ENCODE data around the gene CHST8.
A peak's percentile ranks its signal among the peaks of the same experiment; 100 is the strongest.

The CHST8 gene

DNA sequence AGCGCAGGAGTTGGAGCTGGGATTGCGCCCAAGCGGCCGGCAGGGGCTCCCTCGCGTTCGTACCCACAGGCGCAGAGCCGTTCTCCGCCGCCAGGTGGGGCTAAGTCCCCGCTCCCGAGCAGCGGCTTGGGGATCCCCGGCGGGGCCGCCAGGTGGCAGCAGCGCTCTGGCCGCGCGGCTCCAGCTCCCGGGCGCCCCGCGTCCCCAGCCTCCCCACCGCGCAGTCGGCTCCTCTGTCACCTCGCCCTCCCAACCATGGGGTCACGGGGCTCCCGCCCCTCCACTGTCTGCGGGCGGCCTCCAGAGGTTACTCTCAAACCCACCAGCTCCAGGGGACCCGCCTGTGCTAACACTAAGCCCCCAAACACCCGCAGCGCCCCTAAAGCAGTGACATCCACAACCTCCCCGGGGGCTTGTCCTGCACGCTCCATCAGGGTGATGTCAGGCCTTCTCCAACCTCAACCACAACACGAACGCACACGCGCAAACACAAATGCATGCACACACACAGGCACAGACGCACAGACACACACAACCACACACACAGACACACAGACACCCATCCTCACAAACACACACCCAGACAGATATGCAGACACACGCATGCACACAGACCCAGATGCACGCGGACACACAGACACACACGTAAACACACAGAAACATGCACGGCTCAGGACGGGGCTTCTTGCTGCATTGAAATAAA, 156.5 kb downstream of the CHST8 start:
- Histone ChIP-seq H3K9me3 (ENCODE audit: control insufficient read depth in 1 of 2, low read length in 2 of 2) (no peaks in the 10 kb centered on the region), H3K27me3 (ENCODE audit: low read depth, low read length) (peaks cover 6% of the 10 kb centered on the region), H3K4me3 (ENCODE audit: low read depth in 1 of 2, low read length in 2 of 2) (peak overlapping the region in 1 of 2 donors; percentile 6), H3K27ac (ENCODE audit: low read length) (no peak overlapping the region), H3K4me1 (ENCODE audit: control insufficient read depth in 1 of 2, insufficient read depth in 2 of 2, low read length in 2 of 2) (peaks cover 0 to 3% of the 10 kb centered on the region in 2 donors), H3K36me3 (ENCODE audit: control insufficient read depth in 1 of 2, insufficient read depth in 2 of 2, low read length in 2 of 2) (no peaks in the 10 kb centered on the region)

GRCh38 chr19:33779849-33780248, 158.1 kb downstream of the CHST8 start:
- H3K9me3 ChIP-seq (ENCODE audit: control insufficient read depth in 1 of 2, low read length in 2 of 2), result no peaks in the 10 kb centered on the region
- peaks cover 0 to 3% of the 10 kb centered on the region in 2 donors for H3K4me1 ChIP-seq (ENCODE audit: control insufficient read depth in 1 of 2, insufficient read depth in 2 of 2, low read length in 2 of 2)
- H3K36me3 ChIP-seq (ENCODE audit: control insufficient read depth in 1 of 2, insufficient read depth in 2 of 2, low read length in 2 of 2), result no peaks in the 10 kb centered on the region
- H3K27me3 ChIP-seq (ENCODE audit: low read depth, low read length), result peaks cover 6% of the 10 kb centered on the region
- H3K27ac ChIP-seq (ENCODE audit: low read length), result no peak overlapping the region
- no peak overlapping the region for H3K4me3 ChIP-seq (ENCODE audit: low read depth in 1 of 2, low read length in 2 of 2)

DNA sequence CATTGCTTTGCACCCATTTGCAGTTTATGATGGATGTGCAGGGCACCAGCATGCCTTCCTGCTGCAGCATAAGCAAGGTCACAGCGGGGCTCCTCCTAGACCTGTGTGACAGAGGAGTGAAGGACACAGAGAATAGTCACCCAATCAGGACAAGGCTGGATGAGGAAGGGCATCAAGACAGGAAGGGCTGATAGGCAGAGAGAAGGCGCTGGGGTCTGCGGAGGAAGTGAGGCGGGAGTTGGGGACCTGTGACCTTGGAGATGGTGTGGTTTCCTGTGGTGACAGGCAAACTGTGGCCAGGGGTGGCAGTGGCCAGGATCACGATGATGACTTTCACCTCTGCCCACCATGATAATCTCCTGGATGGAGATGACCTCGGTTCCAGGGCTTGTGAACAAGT, 158.5 kb downstream of the CHST8 start:
- Histone ChIP-seq H3K36me3 (ENCODE audit: control insufficient read depth in 1 of 2, insufficient read depth in 2 of 2, low read length in 2 of 2) (no peaks in the 10 kb centered on the region), H3K9me3 (ENCODE audit: control insufficient read depth in 1 of 2, low read length in 2 of 2) (no peaks in the 10 kb centered on the region), H3K4me1 (ENCODE audit: control insufficient read depth in 1 of 2, insufficient read depth in 2 of 2, low read length in 2 of 2) (peaks cover 0 to 3% of the 10 kb centered on the region in 2 donors), H3K4me3 (ENCODE audit: low read depth in 1 of 2, low read length in 2 of 2) (no peak overlapping the region), H3K27me3 (ENCODE audit: low read depth, low read length) (peaks cover 6% of the 10 kb centered on the region), H3K27ac (ENCODE audit: low read length) (no peak overlapping the region)

DNA sequence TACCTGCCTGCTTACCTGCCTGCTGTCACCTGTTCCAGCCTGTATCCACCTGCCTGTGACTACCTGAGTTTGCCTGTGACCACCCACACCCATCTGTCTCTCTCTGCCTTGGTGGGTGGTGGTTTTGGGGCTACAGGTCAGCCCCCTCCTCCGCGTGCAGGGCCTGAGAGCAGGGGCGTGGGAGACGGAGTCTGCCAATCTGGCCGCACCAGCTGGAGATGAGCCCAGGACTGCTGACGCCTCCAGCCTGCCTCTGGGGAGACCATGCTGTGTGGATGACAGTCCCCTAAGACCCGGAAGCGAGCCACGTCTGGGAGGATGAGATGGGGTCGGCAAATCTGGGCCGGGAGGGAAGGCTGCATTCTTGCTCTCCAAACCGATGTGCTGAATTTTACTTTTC, 159.0 kb downstream of the CHST8 start:
- Histone ChIP-seq H3K27ac (ENCODE audit: low read length) (no peak overlapping the region), H3K27me3 (ENCODE audit: low read depth, low read length) (peaks cover 6% of the 10 kb centered on the region), H3K9me3 (ENCODE audit: control insufficient read depth in 1 of 2, low read length in 2 of 2) (no peaks in the 10 kb centered on the region), H3K4me3 (ENCODE audit: low read depth in 1 of 2, low read length in 2 of 2) (no peak overlapping the region), H3K36me3 (ENCODE audit: control insufficient read depth in 1 of 2, insufficient read depth in 2 of 2, low read length in 2 of 2) (no peaks in the 10 kb centered on the region), H3K4me1 (ENCODE audit: control insufficient read depth in 1 of 2, insufficient read depth in 2 of 2, low read length in 2 of 2) (peaks cover 0 to 3% of the 10 kb centered on the region in 2 donors)

DNA sequence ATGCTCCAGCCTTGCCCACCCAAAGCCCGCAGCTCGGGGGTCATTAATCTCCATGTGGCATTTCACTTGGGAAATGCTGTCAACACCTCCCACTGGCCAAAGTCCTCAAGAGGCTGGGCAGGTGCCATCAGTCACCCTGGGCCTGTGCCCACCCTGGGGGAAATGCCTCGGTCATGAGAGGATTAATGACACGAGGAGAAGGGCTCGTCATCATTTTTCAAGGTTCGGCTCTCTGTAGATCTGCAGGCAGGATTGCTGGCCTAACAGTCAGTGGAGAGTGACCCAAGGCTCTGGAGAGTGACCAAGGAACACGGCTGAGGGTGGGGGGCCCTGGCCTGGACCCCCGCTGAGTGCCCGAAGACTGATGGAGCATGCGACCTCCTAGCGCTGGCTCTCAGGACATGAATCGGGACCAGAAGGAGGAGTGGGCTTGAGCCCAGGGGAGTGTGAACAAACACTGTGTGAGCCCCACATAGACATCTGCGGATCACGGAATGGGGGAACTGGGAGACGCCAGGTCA, 159.7 kb downstream of the CHST8 start:
- H3K36me3 ChIP-seq (ENCODE audit: control insufficient read depth in 1 of 2, insufficient read depth in 2 of 2, low read length in 2 of 2), result no peaks in the 10 kb centered on the region
- H3K4me1 ChIP-seq (ENCODE audit: control insufficient read depth in 1 of 2, insufficient read depth in 2 of 2, low read length in 2 of 2), result peaks cover 0 to 3% of the 10 kb centered on the region in 2 donors
- H3K9me3 ChIP-seq (ENCODE audit: control insufficient read depth in 1 of 2, low read length in 2 of 2), result no peaks in the 10 kb centered on the region
- no peak overlapping the region for H3K4me3 ChIP-seq (ENCODE audit: low read depth in 1 of 2, low read length in 2 of 2)
- no peak overlapping the region for H3K27ac ChIP-seq (ENCODE audit: low read length)
- H3K27me3 ChIP-seq (ENCODE audit: low read depth, low read length), result peaks cover 6% of the 10 kb centered on the region

DNA sequence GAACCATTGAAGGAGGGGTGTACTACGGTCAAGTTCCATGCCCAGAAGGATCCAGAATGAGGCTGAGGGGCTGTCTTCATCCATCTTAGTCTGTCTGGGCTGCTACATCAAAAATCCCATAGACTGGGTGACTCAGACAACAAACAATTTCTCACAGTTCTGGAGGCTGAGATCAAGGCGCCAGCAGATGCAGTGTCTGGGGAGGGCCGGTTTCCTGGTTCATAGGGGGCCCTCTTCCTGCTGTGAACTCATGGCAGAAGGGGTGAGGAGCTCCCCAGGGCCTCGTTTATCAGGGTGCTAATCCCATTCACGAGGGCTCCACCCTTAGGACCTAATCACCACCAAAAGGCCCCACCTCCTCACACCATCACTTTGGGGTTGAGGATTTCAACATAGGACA, 160.2 kb downstream of the CHST8 start:
- H3K36me3 ChIP-seq (ENCODE audit: control insufficient read depth in 1 of 2, insufficient read depth in 2 of 2, low read length in 2 of 2), result no peaks in the 10 kb centered on the region
- no peak overlapping the region for H3K27ac ChIP-seq (ENCODE audit: low read length)
- peaks cover 0 to 3% of the 10 kb centered on the region in 2 donors for H3K4me1 ChIP-seq (ENCODE audit: control insufficient read depth in 1 of 2, insufficient read depth in 2 of 2, low read length in 2 of 2)
- H3K9me3 ChIP-seq (ENCODE audit: control insufficient read depth in 1 of 2, low read length in 2 of 2), result no peaks in the 10 kb centered on the region
- H3K27me3 ChIP-seq (ENCODE audit: low read depth, low read length), result peaks cover 6% of the 10 kb centered on the region
- no peak overlapping the region for H3K4me3 ChIP-seq (ENCODE audit: low read depth in 1 of 2, low read length in 2 of 2)

- Histone ChIP-seq H3K9me3 (ENCODE audit: control insufficient read depth in 1 of 2, low read length in 2 of 2) (no peaks in the 10 kb centered on the region), H3K4me1 (ENCODE audit: control insufficient read depth in 1 of 2, insufficient read depth in 2 of 2, low read length in 2 of 2) (no peaks in the 10 kb centered on the region), H3K27ac (ENCODE audit: low read length) (no peak overlapping the region), H3K27me3 (ENCODE audit: low read depth, low read length) (peaks cover under 1% of the 10 kb centered on the region), H3K36me3 (ENCODE audit: control insufficient read depth in 1 of 2, insufficient read depth in 2 of 2, low read length in 2 of 2) (no peaks in the 10 kb centered on the region), H3K4me3 (ENCODE audit: low read depth in 1 of 2, low read length in 2 of 2) (no peak overlapping the region)
Measured at GRCh38 chr19:33784432-33784831, 162.7 kb downstream of the CHST8 start.

DNA sequence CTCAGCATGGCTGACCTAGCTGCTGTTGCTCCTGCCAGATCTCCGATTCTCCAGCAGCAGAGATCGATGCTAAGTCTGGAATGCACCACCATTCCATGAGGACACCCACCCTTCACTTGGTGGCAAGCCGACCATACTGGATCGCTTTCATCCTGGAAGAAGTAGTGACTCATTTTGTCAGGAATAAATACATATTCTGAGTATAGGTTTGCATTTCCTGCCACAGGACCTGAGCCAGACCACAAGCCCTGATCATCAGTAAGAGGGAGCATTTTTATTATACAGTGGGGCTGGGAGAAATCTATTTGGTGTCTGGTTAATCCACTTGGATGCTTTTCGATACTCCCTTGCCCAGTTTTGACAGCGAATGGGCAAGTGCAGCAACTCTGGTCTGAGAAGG, 164.0 kb downstream of the CHST8 start:
- Histone ChIP-seq H3K4me1 (ENCODE audit: control insufficient read depth in 1 of 2, insufficient read depth in 2 of 2, low read length in 2 of 2) (no peaks in the 10 kb centered on the region), H3K4me3 (ENCODE audit: low read depth in 1 of 2, low read length in 2 of 2) (no peak overlapping the region), H3K9me3 (ENCODE audit: control insufficient read depth in 1 of 2, low read length in 2 of 2) (no peaks in the 10 kb centered on the region), H3K36me3 (ENCODE audit: control insufficient read depth in 1 of 2, insufficient read depth in 2 of 2, low read length in 2 of 2) (no peaks in the 10 kb centered on the region), H3K27me3 (ENCODE audit: low read depth, low read length) (no peaks in the 10 kb centered on the region), H3K27ac (ENCODE audit: low read length) (no peak overlapping the region)

GRCh38 chr19:33788676-33789075, 166.9 kb downstream of the CHST8 start:
- Histone ChIP-seq H3K9me3 (ENCODE audit: control insufficient read depth in 1 of 2, low read length in 2 of 2) (no peaks in the 10 kb centered on the region), H3K4me3 (ENCODE audit: low read depth in 1 of 2, low read length in 2 of 2) (no peak overlapping the region), H3K4me1 (ENCODE audit: control insufficient read depth in 1 of 2, insufficient read depth in 2 of 2, low read length in 2 of 2) (no peaks in the 10 kb centered on the region), H3K27ac (ENCODE audit: low read length) (no peak overlapping the region), H3K27me3 (ENCODE audit: low read depth, low read length) (no peaks in the 10 kb centered on the region), H3K36me3 (ENCODE audit: control insufficient read depth in 1 of 2, insufficient read depth in 2 of 2, low read length in 2 of 2) (no peaks in the 10 kb centered on the region)

DNA sequence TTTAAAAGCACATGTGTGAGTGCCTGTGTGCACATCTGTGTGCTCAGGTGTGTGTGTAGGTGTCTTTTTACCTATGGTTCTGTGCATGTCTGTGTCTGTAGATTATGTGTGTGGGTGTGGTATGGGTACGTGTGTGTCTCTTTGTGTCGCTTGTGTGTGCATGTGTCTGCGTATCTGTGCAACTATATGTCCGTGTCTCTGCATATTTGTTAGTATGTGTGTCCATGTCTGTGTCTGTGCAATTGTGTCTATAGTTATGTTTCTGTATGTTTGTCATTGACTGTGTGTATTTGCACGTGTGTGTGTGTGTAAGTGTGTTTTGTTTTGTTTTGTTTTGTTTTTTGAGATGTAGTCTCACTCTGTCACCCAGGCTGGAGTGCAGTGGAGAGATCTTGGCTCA, 167.6 kb downstream of the CHST8 start:
- H3K4me1 ChIP-seq (ENCODE audit: control insufficient read depth in 1 of 2, insufficient read depth in 2 of 2, low read length in 2 of 2), result peaks cover 0 to 1% of the 10 kb centered on the region in 2 donors
- no peak overlapping the region for H3K4me3 ChIP-seq (ENCODE audit: low read depth in 1 of 2, low read length in 2 of 2)
- H3K27me3 ChIP-seq (ENCODE audit: low read depth, low read length), result no peaks in the 10 kb centered on the region
- H3K27ac ChIP-seq (ENCODE audit: low read length), result no peak overlapping the region
- H3K36me3 ChIP-seq (ENCODE audit: control insufficient read depth in 1 of 2, insufficient read depth in 2 of 2, low read length in 2 of 2), result no peaks in the 10 kb centered on the region
- H3K9me3 ChIP-seq (ENCODE audit: control insufficient read depth in 1 of 2, low read length in 2 of 2), result no peaks in the 10 kb centered on the region

- Histone ChIP-seq H3K27me3 (ENCODE audit: low read depth, low read length) (no peaks in the 10 kb centered on the region), H3K36me3 (ENCODE audit: control insufficient read depth in 1 of 2, insufficient read depth in 2 of 2, low read length in 2 of 2) (no peaks in the 10 kb centered on the region), H3K27ac (ENCODE audit: low read length) (peak overlapping the region; percentile 63), H3K9me3 (ENCODE audit: control insufficient read depth in 1 of 2, low read length in 2 of 2) (no peaks in the 10 kb centered on the region), H3K4me3 (ENCODE audit: low read depth in 1 of 2, low read length in 2 of 2) (peak overlapping the region; percentile 44 to 85), H3K4me1 (ENCODE audit: control insufficient read depth in 1 of 2, insufficient read depth in 2 of 2, low read length in 2 of 2) (peaks cover 0 to 25% of the 10 kb centered on the region in 2 donors)
Measured at GRCh38 chr19:33794683-33795369, 173.1 kb downstream of the CHST8 start.
